Activated B cell treated with CpG ODN at 0.5 μM for 24 hours (primary cell): Measurements from ENCODE around the gene DDX54. TPM values are rescaled to one million over a fixed set of nuclear protein-coding genes. Genes with fewer than 3 reads are reported as not detected.
"Not testable (repeated sequence)": the region's sequence is repeated elsewhere in the genome, so short reads cannot be mapped to it uniquely, and the experiment has no call there.

Source experiments
- ATAC-seq: fragments of 200-7000 bp; cut with Tn5 transposase; one replicate; pipeline ENCODE4 v1.10.0; 2021; ENCODE audit warnings: low read depth, mild to moderate bottlenecking, moderate library complexity
- CTCF ChIA-PET: fragments of 350-600 bp; sonication (Branson Sonifier 250); formaldehyde crosslinking; loops from one replicate; lab custom pipeline; 2021; ENCODE audit warnings: antibody characterized with exemption; lab: Charles Lee
- POLR2A ChIA-PET: fragments of 350-600 bp; sonication (Branson Sonifier 250); formaldehyde crosslinking; loops from one replicate; lab custom pipeline; 2021; ENCODE audit warnings: antibody characterized with exemption; lab: Charles Lee
- DNase-seq: peaks from one replicate; pipeline ENCODE4 v3.0.0; 2022
- H3K27ac Mint-ChIP-seq: one replicate; pipeline ENCODE4 v1.8.0; 2020; ENCODE audit warnings: mixed read lengths
- H3K27me3 Mint-ChIP-seq: one replicate; pipeline ENCODE4 v1.8.0; 2021; ENCODE audit warnings: mixed read lengths
- H3K36me3 Mint-ChIP-seq: one replicate; pipeline ENCODE4 v1.8.0; 2021; ENCODE audit warnings: low read depth, mixed read lengths
- H3K4me1 Mint-ChIP-seq: one replicate; pipeline ENCODE4 v1.8.0; 2021; ENCODE audit warnings: mixed read lengths
- H3K4me3 Mint-ChIP-seq: one replicate; pipeline ENCODE4 v1.8.0; 2020; ENCODE audit warnings: mild to moderate bottlenecking, mixed read lengths
- H3K9me3 Mint-ChIP-seq: one replicate; pipeline ENCODE4 v1.8.0; 2020; ENCODE audit warnings: mixed read lengths
- CTCF ChIP-seq: fragments of 200-600 bp; IDR thresholded peaks from one replicate; pipeline ENCODE4 v1.8.0; 2022; ENCODE audit warnings: antibody characterized with exemption, mild to moderate bottlenecking
- intact Hi-C: fragments of 100-400 bp; cut with micrococcal nuclease; formaldehyde crosslinking; loops from one replicate; pipeline ENCODE4 v1.15.1; 2024
- total RNA-seq: library from RNA; stranded (reverse); gene quantifications from 2 replicates; pipeline ENCODE4 v1.2.3, GENCODE V29; 2022

Gene DDX54
- total RNA-seq, 1 donor from 2014 or later: 115 TPM

GRCh38 chr12:113120670-113121370 lies 64.5 kb downstream of the DDX54 start:
- intact Hi-C loops: no loop called here
- POLR2A ChIA-PET: interaction anchor here (0.6 to 0.9 kb wide), 2 partner anchors 31 to 67 kb away, joined by 4 to 5 read pairs; no protein-coding TSS in a partner anchor
- Mint-ChIP-seq H3K4me3 (no peak overlapping the region), H3K4me1 (no peaks in the 10 kb centered on the region), H3K27ac (no peak overlapping the region), H3K36me3 (no peaks in the 10 kb centered on the region), H3K27me3 (peaks cover 3% of the 10 kb centered on the region), H3K9me3 (peaks cover 3% of the 10 kb centered on the region)
- CTCF ChIA-PET: no interaction called here
- no peak for DNase-seq
- no peak for ATAC-seq
- TF ChIP-seq CTCF: no peak

GRCh38 chr12:113119980-113120669 lies 65.2 kb downstream of the DDX54 start:
- CTCF ChIA-PET: interaction anchor here (0.7 kb wide), 1 partner anchor 33 kb away, joined by 3 read pairs; no protein-coding TSS in a partner anchor
- Mint-ChIP-seq H3K36me3 (no peaks in the 10 kb centered on the region), H3K27me3 (peaks cover 3% of the 10 kb centered on the region), H3K4me3 (no peak overlapping the region), H3K4me1 (no peaks in the 10 kb centered on the region), H3K27ac (no peak overlapping the region), H3K9me3 (peaks cover 3% of the 10 kb centered on the region)
- TF ChIP-seq CTCF: no peak
- ATAC-seq (no peak), DNase-seq (no peak)
- POLR2A ChIA-PET: interaction anchor here (0.6 kb wide), 1 partner anchor 66 kb away, joined by 4 read pairs; no protein-coding TSS in a partner anchor
- intact Hi-C loops: no loop called here

DNA sequence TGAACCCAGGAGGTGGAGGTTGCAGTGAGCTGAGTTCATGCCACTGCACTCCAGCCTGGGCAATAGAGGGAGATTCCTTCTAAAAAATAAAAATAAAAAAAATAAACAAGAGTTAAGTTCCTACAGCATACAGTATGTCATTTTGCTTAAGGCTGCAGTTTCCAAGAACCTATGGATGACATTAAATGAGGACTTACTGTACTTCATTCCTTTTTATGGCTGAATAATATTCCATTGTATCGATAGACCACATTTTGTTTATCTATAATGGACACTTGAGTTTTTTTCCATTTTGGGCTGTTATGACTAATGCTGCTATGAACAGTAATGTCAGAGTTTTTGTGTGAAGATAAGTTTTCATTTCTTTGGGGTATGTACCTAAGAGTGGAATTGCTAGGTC lies 67.1 kb downstream of the DDX54 start:
- DNase-seq (no peak), ATAC-seq (no peak)
- intact Hi-C loops: no loop called here
- Mint-ChIP-seq H3K36me3 (no peaks in the 10 kb centered on the region), H3K9me3 (peaks cover 1% of the 10 kb centered on the region), H3K27me3 (peaks cover 3% of the 10 kb centered on the region), H3K27ac (no peak overlapping the region), H3K4me1 (no peaks in the 10 kb centered on the region), H3K4me3 (no peak overlapping the region)
- CTCF ChIA-PET: interaction anchor here (0.8 kb wide), 1 partner anchor 20 kb away, joined by 4 read pairs; no protein-coding TSS in a partner anchor
- POLR2A ChIA-PET: interaction anchor here (0.6 kb wide), 1 partner anchor 179 kb away, joined by 12 read pairs; no protein-coding TSS in a partner anchor
- TF ChIP-seq CTCF: no peak

DNA sequence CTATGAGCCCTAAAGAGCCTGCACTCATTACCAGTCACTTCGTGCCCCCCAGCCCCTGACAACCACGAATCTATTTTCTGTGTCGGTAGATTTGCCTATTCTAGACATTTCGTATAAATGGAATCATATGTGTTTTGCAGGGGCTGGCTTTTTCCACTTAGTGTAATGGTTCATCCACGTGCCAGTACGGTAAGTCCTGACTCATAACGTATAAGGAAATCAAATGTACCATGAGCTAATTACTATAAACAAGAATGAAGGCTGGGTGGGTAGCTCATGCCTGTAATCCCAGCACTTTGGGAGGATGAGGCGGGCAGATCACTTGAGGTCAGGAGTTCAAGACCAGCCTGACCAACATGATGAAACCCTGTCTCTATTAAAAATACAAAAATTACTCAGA lies 67.6 kb downstream of the DDX54 start:
- H3K4me1 Mint-ChIP-seq, H3K27me3 Mint-ChIP-seq, H3K36me3 Mint-ChIP-seq, POLR2A ChIA-PET, H3K27ac Mint-ChIP-seq, H3K9me3 Mint-ChIP-seq, ATAC-seq, DNase-seq, H3K4me3 Mint-ChIP-seq, intact Hi-C loops: not testable (repeated sequence)
- CTCF ChIA-PET: interaction anchor here (0.8 kb wide), 1 partner anchor 19 kb away, joined by 4 read pairs; no protein-coding TSS in a partner anchor

- TF ChIP-seq CTCF: no peak
- ATAC-seq: no peak
- intact Hi-C loops: no loop called here
- H3K4me3 Mint-ChIP-seq: no peak overlapping the region
- DNase-seq: no peak
- peaks cover 2% of the 10 kb centered on the region for H3K27me3 Mint-ChIP-seq
- ChIA-PET POLR2A (no interaction called here), CTCF (no interaction called here)
- H3K4me1 Mint-ChIP-seq: no peaks in the 10 kb centered on the region
- H3K27ac Mint-ChIP-seq: no peak overlapping the region
- H3K36me3 Mint-ChIP-seq: no peaks in the 10 kb centered on the region
- H3K9me3 Mint-ChIP-seq: no peaks in the 10 kb centered on the region
Measured at GRCh38 chr12:113116875-113117274, 68.4 kb downstream of the DDX54 start.
